HepG2 (cell line): ENCODE measurements around the gene TSGA10IP. TPM values are rescaled to one million over a fixed set of nuclear protein-coding genes. Genes with fewer than 3 reads are reported as not detected.
A peak's percentile ranks its signal among the peaks of the same experiment; 100 is the strongest.

Experiments
- ASH2L ChIP-seq: fragments of 300-600, 200-600 bp; sonication (generic); IDR thresholded peaks from 2 replicates; pipeline ENCODE4 v1.7.0; 2017; ENCODE audit warnings: low read depth, mild to moderate bottlenecking, moderate library complexity, mixed read lengths, low read length; ENCODE audit not compliant: insufficient read length
- ERF ChIP-seq: IDR thresholded peaks from 2 replicates; pipeline ENCODE4 v1.6.1; 2018; ENCODE audit warnings: missing biosample characterization, missing genetic modification reagents
- FOXA1 ChIP-seq, 2 experiments: fragments of 450-650 bp in 1 of 2; sonication (generic) in 1 of 2; formaldehyde crosslinking in 1 of 2; IDR thresholded peaks; 2 replicates each; pipeline versions ENCODE4 v1.4.0 to v1.6.1; 2016 to 2020; ENCODE audit warnings: missing genetic modification reagents in 1 of 2
- HNRNPK ChIP-seq: fragments of 200-400 bp; formaldehyde crosslinking; IDR thresholded peaks from 2 replicates; pipeline ENCODE4 v1.6.1; 2018; ENCODE audit warnings: low read length, low read depth, moderate library complexity, mild to moderate bottlenecking; ENCODE audit not compliant: poor library complexity, severe bottlenecking
- MTA3 ChIP-seq: sonication (generic); formaldehyde crosslinking; IDR thresholded peaks from 2 replicates; pipeline ENCODE4 v1.4.0; 2020; ENCODE audit warnings: missing genetic modification reagents
- SNRNP70 ChIP-seq: fragments of 200-400 bp; formaldehyde crosslinking; IDR thresholded peaks from 2 replicates; pipeline ENCODE4 v1.6.1; 2017; ENCODE audit warnings: mild to moderate bottlenecking, low read depth, low read length, moderate library complexity
- TBL1XR1 ChIP-seq: fragments of 150-350 bp; IDR thresholded peaks from 2 replicates; pipeline ENCODE4 v1.6.1; 2014; ENCODE audit warnings: borderline replicate concordance, low read length; ENCODE audit not compliant: partially characterized antibody
- ZBTB20 ChIP-seq: sonication (generic); formaldehyde crosslinking; IDR thresholded peaks from 2 replicates; pipeline ENCODE4 v1.8.1; 2023; ENCODE audit warnings: missing genetic modification reagents, low read depth, mild to moderate bottlenecking, borderline replicate concordance
- ZNF264 ChIP-seq: sonication (generic); formaldehyde crosslinking; IDR thresholded peaks from 2 replicates; pipeline ENCODE4 v1.4.0; 2020; ENCODE audit warnings: missing genetic modification reagents
- ZNF296 ChIP-seq: sonication (generic); formaldehyde crosslinking; conservative IDR thresholded peaks from 2 replicates; pipeline ENCODE4 v1.5.0; 2020; ENCODE audit warnings: mild to moderate bottlenecking, missing genetic modification reagents
- ZNF354B ChIP-seq: sonication (generic); formaldehyde crosslinking; IDR thresholded peaks from 2 replicates; pipeline ENCODE4 v1.8.0; 2022; ENCODE audit warnings: mild to moderate bottlenecking, missing genetic modification reagents
- ZNF747 ChIP-seq: sonication (generic); formaldehyde crosslinking; IDR thresholded peaks from 2 replicates; pipeline ENCODE4 v1.8.1; 2023; ENCODE audit warnings: missing genetic modification reagents, mild to moderate bottlenecking, borderline replicate concordance
- polyA plus RNA-seq, 8 experiments: library from polyadenylated mRNA; depleted of rRNA in 3 of 8; stranded (reverse) in 7 of 8; unstranded in 1 of 8; fragments of >200 nt; fragmentation: Illumina TruSeq in 4 of 8; extraction: Trizol in 4 of 8; gene quantifications; 2 replicates each; pipeline versions ENCODE4 v1.2.1 to v1.2.3, GENCODE V29; 2011 to 2016; ENCODE audit warnings: low read depth in 4 of 8, missing spikeins in 1 of 8, mixed read lengths in 1 of 8; ENCODE audit not compliant: insufficient read depth in 1 of 8
- total RNA-seq, 5 experiments: library from RNA; depleted of rRNA; stranded (reverse); fragments of >200 nt; fragmentation: Illumina TruSeq; extraction: Trizol; gene quantifications; 2 replicates each; pipeline ENCODE4 v1.2.3, GENCODE V29; 2016; ENCODE audit warnings: low read depth in 1 of 5
- TF ChIP-seq, protein P1 (sequence below), 2 experiments: sonication (generic) in 1 of 2; formaldehyde crosslinking in 1 of 2; IDR thresholded peaks; 2 replicates each; pipeline versions ENCODE4 v1.4.0 to v1.6.1; 2016 to 2020; ENCODE audit warnings: borderline replicate concordance in 1 of 2, low read depth in 1 of 2, mild to moderate bottlenecking in 1 of 2, missing genetic modification reagents in 1 of 2
- TF ChIP-seq, protein P2 (sequence below): sonication (generic); formaldehyde crosslinking; conservative IDR thresholded peaks from 2 replicates; pipeline ENCODE4 v1.4.0; 2020; ENCODE audit warnings: mild to moderate bottlenecking, missing genetic modification reagents, moderate library complexity
- TF ChIP-seq, protein P3 (sequence below): sonication (generic); formaldehyde crosslinking; IDR thresholded peaks from 2 replicates; pipeline ENCODE4 v1.8.1; 2023; ENCODE audit warnings: mild to moderate bottlenecking, inconsistent platforms, moderate library complexity, missing genetic modification reagents, borderline replicate concordance
- TF ChIP-seq, protein P4 (sequence below): sonication (generic); formaldehyde crosslinking; IDR thresholded peaks from 2 replicates; pipeline ENCODE4 v1.8.0; 2022; ENCODE audit warnings: low read depth, missing genetic modification reagents
- TF ChIP-seq, protein P5 (sequence below): fragments of 450-650 bp; IDR thresholded peaks from 2 replicates; pipeline ENCODE4 v1.6.1; 2017

TSGA10IP gene
- total and polyA plus RNA-seq, 2 of the 13 experiments (the other 11 are each of a cell fraction or from before 2014, with no cell fraction given), result not detected

GRCh38 chr11:65952052-65952521 is 6.8 kb downstream of the TSGA10IP start (continued):
- TF ChIP-seq, protein P1, sequence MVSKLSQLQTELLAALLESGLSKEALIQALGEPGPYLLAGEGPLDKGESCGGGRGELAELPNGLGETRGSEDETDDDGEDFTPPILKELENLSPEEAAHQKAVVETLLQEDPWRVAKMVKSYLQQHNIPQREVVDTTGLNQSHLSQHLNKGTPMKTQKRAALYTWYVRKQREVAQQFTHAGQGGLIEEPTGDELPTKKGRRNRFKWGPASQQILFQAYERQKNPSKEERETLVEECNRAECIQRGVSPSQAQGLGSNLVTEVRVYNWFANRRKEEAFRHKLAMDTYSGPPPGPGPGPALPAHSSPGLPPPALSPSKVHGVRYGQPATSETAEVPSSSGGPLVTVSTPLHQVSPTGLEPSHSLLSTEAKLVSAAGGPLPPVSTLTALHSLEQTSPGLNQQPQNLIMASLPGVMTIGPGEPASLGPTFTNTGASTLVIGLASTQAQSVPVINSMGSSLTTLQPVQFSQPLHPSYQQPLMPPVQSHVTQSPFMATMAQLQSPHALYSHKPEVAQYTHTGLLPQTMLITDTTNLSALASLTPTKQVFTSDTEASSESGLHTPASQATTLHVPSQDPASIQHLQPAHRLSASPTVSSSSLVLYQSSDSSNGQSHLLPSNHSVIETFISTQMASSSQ (IDR thresholded peaks at IDR 0.05; ENCODE audit: low read depth), result peak; percentile 84
- TF ChIP-seq, protein P1 (CRISPR knock-in tag; IDR thresholded peaks at IDR 0.05; ENCODE audit: borderline replicate concordance), result peak; percentile 85
- TF ChIP-seq, protein P2, sequence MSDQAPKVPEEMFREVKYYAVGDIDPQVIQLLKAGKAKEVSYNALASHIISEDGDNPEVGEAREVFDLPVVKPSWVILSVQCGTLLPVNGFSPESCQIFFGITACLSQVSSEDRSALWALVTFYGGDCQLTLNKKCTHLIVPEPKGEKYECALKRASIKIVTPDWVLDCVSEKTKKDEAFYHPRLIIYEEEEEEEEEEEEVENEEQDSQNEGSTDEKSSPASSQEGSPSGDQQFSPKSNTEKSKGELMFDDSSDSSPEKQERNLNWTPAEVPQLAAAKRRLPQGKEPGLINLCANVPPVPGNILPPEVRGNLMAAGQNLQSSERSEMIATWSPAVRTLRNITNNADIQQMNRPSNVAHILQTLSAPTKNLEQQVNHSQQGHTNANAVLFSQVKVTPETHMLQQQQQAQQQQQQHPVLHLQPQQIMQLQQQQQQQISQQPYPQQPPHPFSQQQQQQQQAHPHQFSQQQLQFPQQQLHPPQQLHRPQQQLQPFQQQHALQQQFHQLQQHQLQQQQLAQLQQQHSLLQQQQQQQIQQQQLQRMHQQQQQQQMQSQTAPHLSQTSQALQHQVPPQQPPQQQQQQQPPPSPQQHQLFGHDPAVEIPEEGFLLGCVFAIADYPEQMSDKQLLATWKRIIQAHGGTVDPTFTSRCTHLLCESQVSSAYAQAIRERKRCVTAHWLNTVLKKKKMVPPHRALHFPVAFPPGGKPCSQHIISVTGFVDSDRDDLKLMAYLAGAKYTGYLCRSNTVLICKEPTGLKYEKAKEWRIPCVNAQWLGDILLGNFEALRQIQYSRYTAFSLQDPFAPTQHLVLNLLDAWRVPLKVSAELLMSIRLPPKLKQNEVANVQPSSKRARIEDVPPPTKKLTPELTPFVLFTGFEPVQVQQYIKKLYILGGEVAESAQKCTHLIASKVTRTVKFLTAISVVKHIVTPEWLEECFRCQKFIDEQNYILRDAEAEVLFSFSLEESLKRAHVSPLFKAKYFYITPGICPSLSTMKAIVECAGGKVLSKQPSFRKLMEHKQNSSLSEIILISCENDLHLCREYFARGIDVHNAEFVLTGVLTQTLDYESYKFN (CRISPR knock-in tag), result peak; percentile 94
- TF ChIP-seq ZNF354B (CRISPR knock-in tag) (no peak), FOXA1 (IDR thresholded peaks at IDR 0.05) (no peak), FOXA1 (CRISPR knock-in tag; IDR thresholded peaks at IDR 0.05) (peak; percentile 47; the same call in 1 of the 2 replicates), ERF (no peak), SNRNP70 (no peak), ZBTB20 (CRISPR knock-in tag) (peak; percentile 64; the same call in 1 of the 2 replicates), ZNF296 (CRISPR knock-in tag) (no peak), TBL1XR1 (no peak), MTA3 (CRISPR knock-in tag) (no peak), ZNF264 (CRISPR knock-in tag) (no peak), HNRNPK (no peak), ASH2L (no peak), ZNF747 (CRISPR knock-in tag) (no peak)
- TF ChIP-seq, protein P3, sequence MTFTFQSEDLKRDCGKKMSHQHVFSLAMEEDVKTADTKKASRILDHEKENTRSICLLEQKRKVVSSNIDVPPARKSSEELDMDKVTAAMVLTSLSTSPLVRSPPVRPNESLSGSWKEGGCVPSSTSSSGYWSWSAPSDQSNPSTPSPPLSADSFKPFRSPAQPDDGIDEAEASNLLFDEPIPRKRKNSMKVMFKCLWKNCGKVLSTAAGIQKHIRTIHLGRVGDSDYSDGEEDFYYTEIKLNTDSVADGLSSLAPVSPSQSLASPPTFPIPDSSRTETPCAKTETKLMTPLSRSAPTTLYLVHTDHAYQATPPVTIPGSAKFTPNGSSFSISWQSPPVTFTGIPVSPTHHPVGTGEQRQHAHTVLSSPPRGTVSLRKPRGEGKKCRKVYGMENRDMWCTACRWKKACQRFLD (CRISPR knock-in tag), result no peak
- TF ChIP-seq, protein P4, sequence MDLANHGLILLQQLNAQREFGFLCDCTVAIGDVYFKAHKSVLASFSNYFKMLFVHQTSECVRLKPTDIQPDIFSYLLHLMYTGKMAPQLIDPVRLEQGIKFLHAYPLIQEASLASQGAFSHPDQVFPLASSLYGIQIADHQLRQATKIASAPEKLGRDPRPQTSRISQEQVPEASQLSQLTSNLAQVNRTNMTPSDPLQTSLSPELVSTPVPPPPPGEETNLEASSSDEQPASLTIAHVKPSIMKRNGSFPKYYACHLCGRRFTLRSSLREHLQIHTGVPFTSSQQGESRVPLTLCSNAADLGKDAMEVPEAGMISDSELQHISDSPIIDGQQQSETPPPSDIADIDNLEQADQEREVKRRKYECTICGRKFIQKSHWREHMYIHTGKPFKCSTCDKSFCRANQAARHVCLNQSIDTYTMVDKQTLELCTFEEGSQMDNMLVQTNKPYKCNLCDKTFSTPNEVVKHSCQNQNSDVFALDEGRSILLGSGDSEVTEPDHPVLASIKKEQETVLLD (CRISPR knock-in tag), result no peak
- TF ChIP-seq, protein P5, sequence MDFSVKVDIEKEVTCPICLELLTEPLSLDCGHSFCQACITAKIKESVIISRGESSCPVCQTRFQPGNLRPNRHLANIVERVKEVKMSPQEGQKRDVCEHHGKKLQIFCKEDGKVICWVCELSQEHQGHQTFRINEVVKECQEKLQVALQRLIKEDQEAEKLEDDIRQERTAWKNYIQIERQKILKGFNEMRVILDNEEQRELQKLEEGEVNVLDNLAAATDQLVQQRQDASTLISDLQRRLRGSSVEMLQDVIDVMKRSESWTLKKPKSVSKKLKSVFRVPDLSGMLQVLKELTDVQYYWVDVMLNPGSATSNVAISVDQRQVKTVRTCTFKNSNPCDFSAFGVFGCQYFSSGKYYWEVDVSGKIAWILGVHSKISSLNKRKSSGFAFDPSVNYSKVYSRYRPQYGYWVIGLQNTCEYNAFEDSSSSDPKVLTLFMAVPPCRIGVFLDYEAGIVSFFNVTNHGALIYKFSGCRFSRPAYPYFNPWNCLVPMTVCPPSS, result no peak
